Sigmoid colon (tissue), 4 donors: Measurements from ENCODE around the gene OR6J1.

Source experiments
- CTCF ChIP-seq, 4 experiments: fragments of 450-650 bp in 3 of 4; fragments of 200-600 bp in 1 of 4; IDR thresholded peaks; one replicate each; pipeline ENCODE4 v1.5.1; 2016 to 2019; ENCODE audit warnings: antibody characterized with exemption in 4 of 4, mild to moderate bottlenecking in 3 of 4, moderate library complexity in 2 of 4
- POLR2A ChIP-seq, 2 donors: fragments of 450-650 bp; IDR thresholded peaks; one replicate each; pipeline ENCODE4 v1.6.1; 2016; ENCODE audit warnings: antibody characterized with exemption in 2 of 2, mild to moderate bottlenecking in 2 of 2, moderate library complexity in 2 of 2
- POLR2AphosphoS5 ChIP-seq, 4 donors: sonication (generic); formaldehyde crosslinking; IDR thresholded peaks; one replicate each; pipeline ENCODE4 v1.6.1; 2017; ENCODE audit warnings: antibody characterized with exemption in 4 of 4

- TF ChIP-seq POLR2AphosphoS5 (IDR thresholded peaks at IDR 0.05) (no peak), POLR2A (IDR thresholded peaks at IDR 0.05) (no peak), CTCF (IDR thresholded peaks at IDR 0.05) (no peak)
These were observed 41.3 kb upstream of the OR6J1 start for GRCh38 chr14:22685467-22685866.
